Cardiac fibroblast (primary cell): ENCODE measurements around the gene TTLL5.

ENCODE experiments used
- DNase-seq, 2 donors: peaks; one replicate each; pipeline versions ENCODE4 v3.0.0 to v3.0.0-alpha.2; 2010; ENCODE audit warnings: low read depth in 2 of 2
- H3K4me3 ChIP-seq, 2 donors: replicated peaks in 1 of 2; 1 replicate in 1 of 2; 2 replicates in 1 of 2; pipeline ENCODE4 v1.5.1; 2011; ENCODE audit warnings: low read depth in 2 of 2, low read length in 2 of 2, mild to moderate bottlenecking in 2 of 2, moderate library complexity in 1 of 2
- CTCF ChIP-seq: IDR thresholded peaks from one replicate; pipeline ENCODE4 v1.5.1; 2011; ENCODE audit warnings: low read depth, mild to moderate bottlenecking, low read length, inconsistent platforms

Gene TTLL5

GRCh38 chr14:75802486-75802885 lies 141.4 kb downstream of the TTLL5 start:
- no peak for DNase-seq
- no peak overlapping the region for H3K4me3 ChIP-seq
- no peak for TF ChIP-seq CTCF

GRCh38 chr14:75803765-75804164 lies 142.7 kb downstream of the TTLL5 start:
- no peak for TF ChIP-seq CTCF
- no peak overlapping the region for H3K4me3 ChIP-seq
- peak in 1 of 2 donors; percentile 37 for DNase-seq

- no peak overlapping the region for H3K4me3 ChIP-seq
- no peak for TF ChIP-seq CTCF
- no peak for DNase-seq
Observed at GRCh38 chr14:75804570-75805275, 143.7 kb downstream of the TTLL5 start.

GRCh38 chr14:75805646-75806045 lies 144.6 kb downstream of the TTLL5 start:
- no peak overlapping the region for H3K4me3 ChIP-seq
- DNase-seq = no peak
- no peak for TF ChIP-seq CTCF

- TF ChIP-seq CTCF = no peak
- H3K4me3 ChIP-seq = no peak overlapping the region
- DNase-seq = no peak
Observed at GRCh38 chr14:75806352-75806832, 145.3 kb downstream of the TTLL5 start.

GRCh38 chr14:75807667-75808360 lies 146.8 kb downstream of the TTLL5 start:
- no peak overlapping the region for H3K4me3 ChIP-seq
- DNase-seq = no peak
- TF ChIP-seq CTCF = no peak
